Coronary artery (tissue), 2 donors: ENCODE results near the gene SIK3.

Experiments used
- DNase-seq: peaks from one replicate; pipeline ENCODE4 v3.0.0-alpha.2; 2017; ENCODE audit warnings: low spot score
- H3K27ac ChIP-seq, 2 donors: fragments of 200-600 bp; sonication (generic); one replicate each; pipeline ENCODE4 v1.5.1; 2016 to 2019
- H3K4me3 ChIP-seq: fragments of 200-600 bp; sonication (generic); 2 replicates; pipeline ENCODE4 v1.5.1; 2016; ENCODE audit warnings: mild to moderate bottlenecking, moderate library complexity
- CTCF ChIP-seq: fragments of 200-600 bp; sonication (generic); IDR thresholded peaks from one replicate; pipeline ENCODE4 v1.5.1; 2019; ENCODE audit warnings: antibody characterized with exemption

SIK3 gene

GRCh38 chr11:117097389-117098268 lies 599 bp downstream of the SIK3 start:
- H3K27ac ChIP-seq = peak overlapping the region; percentile 99
- H3K4me3 ChIP-seq = peak overlapping the region; percentile 99
- TF ChIP-seq CTCF = no peak
- peak; percentile 83 for DNase-seq

- no peak for TF ChIP-seq CTCF
- H3K27ac ChIP-seq = peak overlapping the region; percentile 99
- DNase-seq = no peak
- peak overlapping the region; percentile 99 for H3K4me3 ChIP-seq
These were observed 1.2 kb downstream of the SIK3 start for GRCh38 chr11:117097014-117097388.

- DNase-seq = no peak
- peak overlapping the region; percentile 99 for H3K27ac ChIP-seq
- peak overlapping the region; percentile 99 for H3K4me3 ChIP-seq
- no peak for TF ChIP-seq CTCF
These were observed 1.8 kb downstream of the SIK3 start for GRCh38 chr11:117096201-117096991.

GRCh38 chr11:117095284-117096161 lies 2.7 kb downstream of the SIK3 start:
- H3K27ac ChIP-seq = peak overlapping the region; percentile 99
- no peak for DNase-seq

GRCh38 chr11:117094776-117095175 lies 3.5 kb downstream of the SIK3 start:
- H3K4me3 ChIP-seq = peak overlapping the region; percentile 99
- no peak for DNase-seq
- no peak for TF ChIP-seq CTCF
- peak overlapping the region; percentile 54 to 99 for H3K27ac ChIP-seq

More at GRCh38 chr11:117095284-117096161, 2.7 kb downstream of the SIK3 start:
- H3K4me3 ChIP-seq = peak overlapping the region; percentile 99
- no peak for TF ChIP-seq CTCF

GRCh38 chr11:117092951-117093590 lies 5.2 kb downstream of the SIK3 start:
- H3K4me3 ChIP-seq = no peak overlapping the region

More at GRCh38 chr11:117092951-117093590, 5.2 kb downstream of the SIK3 start:
- H3K27ac ChIP-seq = peak overlapping the region; percentile 38 to 66
- DNase-seq = no peak
- no peak for TF ChIP-seq CTCF
